Neuronal stem cell (in vitro differentiated cells): ENCODE results near the gene ZDHHC16.
"Not testable (repeated sequence)": the region's sequence is repeated elsewhere in the genome, so short reads cannot be mapped to it uniquely, and the experiment has no call there.

Source experiments
- DNase-seq: peaks from one replicate; pipeline ENCODE4 v3.0.0-alpha.2; 2013; ENCODE audit warnings: low spot score
- H2AFZ ChIP-seq: one replicate; pipeline ENCODE4 v1.6.1; 2013; ENCODE audit warnings: mild to moderate bottlenecking, low read length, inconsistent platforms
- H2AK5ac ChIP-seq: 2 replicates; pipeline ENCODE4 v1.6.1; 2013; ENCODE audit warnings: low read depth, mild to moderate bottlenecking, inconsistent platforms, low read length, moderate library complexity, mixed read lengths
- H2BK120ac ChIP-seq: 2 replicates; pipeline ENCODE4 v1.6.1; 2013; ENCODE audit warnings: low read depth, mild to moderate bottlenecking, inconsistent platforms, low read length, moderate library complexity, mixed read lengths
- H2BK12ac ChIP-seq: one replicate; pipeline ENCODE4 v1.6.1; 2013; ENCODE audit warnings: low read length, inconsistent platforms
- H2BK15ac ChIP-seq: 2 replicates; pipeline ENCODE4 v1.6.1; 2013; ENCODE audit warnings: mild to moderate bottlenecking, low read length, inconsistent platforms, mixed read lengths
- H2BK5ac ChIP-seq: one replicate; pipeline ENCODE4 v1.6.1; 2013; ENCODE audit warnings: inconsistent platforms, mild to moderate bottlenecking, low read length, moderate library complexity
- H3K14ac ChIP-seq: one replicate; pipeline ENCODE4 v1.6.1; 2013; ENCODE audit warnings: low read length, inconsistent platforms
- H3K18ac ChIP-seq: 2 replicates; pipeline ENCODE4 v1.6.1; 2013; ENCODE audit warnings: low read length, inconsistent platforms
- H3K23ac ChIP-seq: 2 replicates; pipeline ENCODE4 v1.6.1; 2013; ENCODE audit warnings: low read depth, mild to moderate bottlenecking, mixed read lengths, low read length, inconsistent platforms; ENCODE audit not compliant: poor library complexity
- H3K27ac ChIP-seq: replicated peaks from 3 replicates; pipeline ENCODE4 v1.5.1; 2013; ENCODE audit warnings: low read length, inconsistent platforms
- H3K27me3 ChIP-seq, 3 experiments: 2 replicates each; pipeline ENCODE4 v1.6.1; 2013; ENCODE audit warnings: low read length in 3 of 3, mild to moderate bottlenecking in 2 of 3, inconsistent platforms in 1 of 3, low read depth in 1 of 3, mixed read lengths in 1 of 3, moderate library complexity in 1 of 3; ENCODE audit not compliant: control insufficient read depth in 3 of 3, insufficient read depth in 3 of 3
- H3K36me3 ChIP-seq, 2 donors: replicated peaks in 1 of 2; 2 replicates each; pipeline ENCODE4 v1.6.1; 2013; ENCODE audit warnings: low read length in 2 of 2; ENCODE audit not compliant: control insufficient read depth in 2 of 2, insufficient read depth in 2 of 2
- H3K4ac ChIP-seq: 2 replicates; pipeline ENCODE4 v1.6.1; 2013; ENCODE audit warnings: inconsistent platforms, mild to moderate bottlenecking, low read length, moderate library complexity
- H3K4me1 ChIP-seq, 2 donors: 1 replicate in 1 of 2; 2 replicates in 1 of 2; pipeline ENCODE4 v1.6.1; 2013; ENCODE audit warnings: low read length in 2 of 2, low read depth in 1 of 2; ENCODE audit not compliant: control insufficient read depth in 2 of 2, insufficient read depth in 1 of 2
- H3K4me2 ChIP-seq: one replicate; pipeline ENCODE4 v1.6.1; 2013; ENCODE audit warnings: mild to moderate bottlenecking, low read length, inconsistent platforms; ENCODE audit not compliant: insufficient read depth, poor library complexity, severe bottlenecking
- H3K4me3 ChIP-seq, 2 donors: 2 replicates each; pipeline ENCODE4 v1.5.1; 2013; ENCODE audit warnings: low read length in 2 of 2, mild to moderate bottlenecking in 2 of 2, inconsistent platforms in 1 of 2, moderate library complexity in 1 of 2
- H3K79me1 ChIP-seq: one replicate; pipeline ENCODE4 v1.6.1; 2013; ENCODE audit warnings: low read depth, mild to moderate bottlenecking, inconsistent platforms, low read length, moderate library complexity
- H3K9ac ChIP-seq: one replicate; pipeline ENCODE4 v1.6.1; 2013; ENCODE audit warnings: mild to moderate bottlenecking, low read depth, low read length, inconsistent platforms; ENCODE audit not compliant: poor library complexity
- H3K9me3 ChIP-seq, 2 donors: replicated peaks in 1 of 2; 2 replicates each; pipeline versions ENCODE3 to v1.6.1; 2013; ENCODE audit warnings: low read length in 2 of 2, mild to moderate bottlenecking in 2 of 2, inconsistent platforms in 1 of 2, low read depth in 1 of 2, mixed read lengths in 1 of 2, moderate library complexity in 1 of 2; ENCODE audit not compliant: control insufficient read depth in 2 of 2, insufficient read depth in 1 of 2
- H4K8ac ChIP-seq: one replicate; pipeline ENCODE4 v1.6.1; 2013; ENCODE audit warnings: low read depth, mild to moderate bottlenecking, inconsistent platforms, low read length, moderate library complexity
- H4K91ac ChIP-seq: one replicate; pipeline ENCODE4 v1.6.1; 2013; ENCODE audit warnings: low read length, low read depth, mild to moderate bottlenecking, inconsistent platforms; ENCODE audit not compliant: poor library complexity
- WGBS, 2 donors: extraction: QIAGEN DNeasy Blood & Tissue Kit; methylation state at CpG; one replicate each; pipeline ENCODE4 v1.1.7; 2013; ENCODE audit warnings: missing lambda C conversion rate in 2 of 2, mixed read lengths in 1 of 2; ENCODE audit not compliant: insufficient read length in 2 of 2, insufficient replicate concordance in 1 of 2; ENCODE audit errors: extremely low coverage in 2 of 2; 5-methylcytosine and 5-hydroxymethylcytosine counted together

Gene ZDHHC16

GRCh38 chr10:97401455-97401919 is 44.5 kb upstream of the ZDHHC16 start:
- Histone ChIP-seq H2AFZ (peak overlapping the region; percentile 87), H3K4ac (no peak overlapping the region), H2AK5ac (peak overlapping the region; percentile 63), H3K27ac (no peak overlapping the region), H3K23ac (no peak overlapping the region), H2BK15ac (no peak overlapping the region), H2BK12ac (no peak overlapping the region), H3K14ac (no peak overlapping the region), H3K4me3 (peak overlapping the region; percentile 62 to 91), H3K9ac (no peak overlapping the region), H4K91ac (no peak overlapping the region), H3K79me1 (no peaks in the 10 kb centered on the region), H3K4me1 (peaks cover 4 to 7% of the 10 kb centered on the region in 2 donors), H4K8ac (peak overlapping the region; percentile 65), H3K9me3 (no peaks in the 10 kb centered on the region), H3K36me3 (peaks cover 2 to 12% of the 10 kb centered on the region in 2 donors), H3K27me3 (no peaks in the 10 kb centered on the region), H3K18ac (peak overlapping the region; percentile 76), H2BK5ac (no peak overlapping the region), H3K4me2 (peak overlapping the region; percentile 90), H2BK120ac (no peak overlapping the region)
- WGBS, 2 donors = no CpG with 5 or more reads among the region's 13 CpGs
- no peak for DNase-seq

GRCh38 chr10:97404044-97404443 is 41.9 kb upstream of the ZDHHC16 start:
- no peak overlapping the region for H2BK5ac ChIP-seq
- no peak overlapping the region for H2BK12ac ChIP-seq
- H3K14ac ChIP-seq = no peak overlapping the region
- H2AK5ac ChIP-seq = no peak overlapping the region
- H3K23ac ChIP-seq = no peak overlapping the region
- no peak overlapping the region for H3K4ac ChIP-seq
- no peak overlapping the region for H2AFZ ChIP-seq
- no peak overlapping the region for H4K91ac ChIP-seq
- H3K4me3 ChIP-seq = no peak overlapping the region
- H3K9ac ChIP-seq = no peak overlapping the region
- no peak overlapping the region for H4K8ac ChIP-seq
- H3K4me2 ChIP-seq = no peak overlapping the region
- no peak overlapping the region for H3K18ac ChIP-seq
- H3K4me1 ChIP-seq = peaks cover 4 to 7% of the 10 kb centered on the region in 2 donors
- no peaks in the 10 kb centered on the region for H3K27me3 ChIP-seq
- H2BK15ac ChIP-seq = no peak overlapping the region
- no peak for DNase-seq
- no peak overlapping the region for H3K27ac ChIP-seq
- no peaks in the 10 kb centered on the region for H3K36me3 ChIP-seq
- no peak overlapping the region for H2BK120ac ChIP-seq
- no peaks in the 10 kb centered on the region for H3K79me1 ChIP-seq
- H3K9me3 ChIP-seq = no peaks in the 10 kb centered on the region

- Histone ChIP-seq H3K27ac (no peak overlapping the region), H3K4me3 (peak overlapping the region in 1 of 2 donors; percentile 52), H3K9ac (no peak overlapping the region), H3K27me3 (no peaks in the 10 kb centered on the region), H4K8ac (no peak overlapping the region), H3K79me1 (no peaks in the 10 kb centered on the region), H2BK12ac (no peak overlapping the region), H3K36me3 (no peaks in the 10 kb centered on the region), H3K9me3 (no peaks in the 10 kb centered on the region), H4K91ac (no peak overlapping the region), H2AK5ac (no peak overlapping the region), H3K4ac (no peak overlapping the region), H3K4me1 (peaks cover 0 to 2% of the 10 kb centered on the region in 2 donors), H2BK5ac (no peak overlapping the region), H2BK15ac (no peak overlapping the region), H2AFZ (peak overlapping the region; percentile 23), H3K18ac (no peak overlapping the region), H3K23ac (no peak overlapping the region), H2BK120ac (no peak overlapping the region), H3K4me2 (no peak overlapping the region), H3K14ac (no peak overlapping the region)
- DNase-seq = no peak
- no CpG with 5 or more reads among the region's 3 CpGs for WGBS, 2 donors
These were observed 39.9 kb upstream of the ZDHHC16 start for GRCh38 chr10:97406064-97406463.

GRCh38 chr10:97406483-97406882 is 39.5 kb upstream of the ZDHHC16 start:
- WGBS, 2 donors = no CpG with 5 or more reads among the region's 7 CpGs
- H3K27ac ChIP-seq, H3K4me1 ChIP-seq, H3K4me3 ChIP-seq, H2BK12ac ChIP-seq, H4K8ac ChIP-seq, H3K4ac ChIP-seq, DNase-seq, H3K18ac ChIP-seq, H3K23ac ChIP-seq, H2BK15ac ChIP-seq, H2AK5ac ChIP-seq, H2BK5ac ChIP-seq, H3K14ac ChIP-seq, H3K79me1 ChIP-seq, H3K9me3 ChIP-seq, H3K27me3 ChIP-seq, H3K9ac ChIP-seq, H2BK120ac ChIP-seq, H3K36me3 ChIP-seq, H4K91ac ChIP-seq, H3K4me2 ChIP-seq: not testable (repeated sequence)
- peak overlapping the region; percentile 21 for H2AFZ ChIP-seq
